RWPE2 (cell line): Measurements from ENCODE around the gene TBC1D4.

ENCODE experiments used
- ATAC-seq: fragments of 200-7000 bp; cut with Tn5 transposase; 3 replicates; pipeline ENCODE4 v1.9.1; 2021; ENCODE audit warnings: low read depth
- DNase-seq: peaks from one replicate; pipeline ENCODE4 v3.0.0-alpha.2; 2020; ENCODE audit warnings: low spot score
- H3K27ac ChIP-seq: fragments of 450-650 bp; 2 replicates; pipeline ENCODE4 v1.5.1; 2017; ENCODE audit warnings: mild to moderate bottlenecking; ENCODE audit not compliant: poor library complexity, severe bottlenecking
- H3K27me3 ChIP-seq: fragments of 250-450 bp; sonication (Bioruptor Pico); 2 replicates; pipeline ENCODE4 v1.5.1; 2021; ENCODE audit warnings: mild to moderate bottlenecking, moderate library complexity; ENCODE audit not compliant: insufficient read depth, poor library complexity, severe bottlenecking
- H3K36me3 ChIP-seq: fragments of 250-450 bp; sonication (Bioruptor Pico); 2 replicates; pipeline ENCODE4 v1.5.1; 2020; ENCODE audit warnings: low read depth, mild to moderate bottlenecking, moderate library complexity
- H3K4me1 ChIP-seq: fragments of 250-450 bp; sonication (Bioruptor Pico); 2 replicates; pipeline ENCODE4 v1.5.1; 2021; ENCODE audit warnings: mild to moderate bottlenecking, moderate library complexity; ENCODE audit not compliant: insufficient read depth, poor library complexity, severe bottlenecking
- H3K4me3 ChIP-seq: fragments of 250-450 bp; sonication (Bioruptor Pico); 2 replicates; pipeline ENCODE4 v1.5.1; 2021; ENCODE audit warnings: mild to moderate bottlenecking, moderate library complexity; ENCODE audit not compliant: severe bottlenecking
- H3K9me3 ChIP-seq: fragments of 250-450 bp; sonication (Bioruptor Pico); 2 replicates; pipeline ENCODE4 v1.5.1; 2021; ENCODE audit warnings: mild to moderate bottlenecking, moderate library complexity; ENCODE audit not compliant: severe bottlenecking
- CTCF ChIP-seq: fragments of 450-650 bp; IDR thresholded peaks from one replicate; pipeline ENCODE4 v1.5.1; 2017; ENCODE audit warnings: mild to moderate bottlenecking, moderate library complexity; ENCODE audit not compliant: poor library complexity, severe bottlenecking

TBC1D4 gene

GRCh38 chr13:75508002-75508548 is 26.1 kb upstream of the TBC1D4 start:
- H3K27me3 ChIP-seq, result no peaks in the 10 kb centered on the region
- DNase-seq (no peak), ATAC-seq (no peak)
- H3K4me3 ChIP-seq, result no peak overlapping the region
- H3K27ac ChIP-seq, result no peak overlapping the region
- no peaks in the 10 kb centered on the region for H3K4me1 ChIP-seq
- no peaks in the 10 kb centered on the region for H3K36me3 ChIP-seq
- H3K9me3 ChIP-seq, result no peaks in the 10 kb centered on the region
- no peak for TF ChIP-seq CTCF

- no peak for TF ChIP-seq CTCF
- no peaks in the 10 kb centered on the region for H3K27me3 ChIP-seq
- DNase-seq (no peak), ATAC-seq (no peak)
- H3K4me3 ChIP-seq, result no peak overlapping the region
- no peak overlapping the region for H3K27ac ChIP-seq
- no peaks in the 10 kb centered on the region for H3K36me3 ChIP-seq
- H3K4me1 ChIP-seq, result no peaks in the 10 kb centered on the region
- no peaks in the 10 kb centered on the region for H3K9me3 ChIP-seq
Observed at GRCh38 chr13:75507027-75508001, 25.3 kb upstream of the TBC1D4 start.

GRCh38 chr13:75506018-75506417 is 24.0 kb upstream of the TBC1D4 start:
- no peak for TF ChIP-seq CTCF
- Histone ChIP-seq H3K27me3 (no peaks in the 10 kb centered on the region), H3K9me3 (no peaks in the 10 kb centered on the region), H3K4me3 (no peak overlapping the region), H3K4me1 (no peaks in the 10 kb centered on the region), H3K27ac (no peak overlapping the region), H3K36me3 (no peaks in the 10 kb centered on the region)
- no peak for DNase-seq
- no peak for ATAC-seq

GRCh38 chr13:75505327-75505726 is 23.4 kb upstream of the TBC1D4 start:
- ATAC-seq (no peak), DNase-seq (no peak)
- no peaks in the 10 kb centered on the region for H3K4me1 ChIP-seq
- no peaks in the 10 kb centered on the region for H3K27me3 ChIP-seq
- H3K36me3 ChIP-seq, result no peaks in the 10 kb centered on the region
- TF ChIP-seq CTCF, result no peak
- no peak overlapping the region for H3K4me3 ChIP-seq
- H3K27ac ChIP-seq, result no peak overlapping the region
- no peaks in the 10 kb centered on the region for H3K9me3 ChIP-seq

- no peaks in the 10 kb centered on the region for H3K4me1 ChIP-seq
- no peaks in the 10 kb centered on the region for H3K9me3 ChIP-seq
- no peaks in the 10 kb centered on the region for H3K36me3 ChIP-seq
- TF ChIP-seq CTCF, result no peak
- no peaks in the 10 kb centered on the region for H3K27me3 ChIP-seq
- H3K27ac ChIP-seq, result no peak overlapping the region
- no peak overlapping the region for H3K4me3 ChIP-seq
- ATAC-seq, result no peak
- no peak for DNase-seq
Observed at GRCh38 chr13:75495938-75496337, 14.0 kb upstream of the TBC1D4 start.
